ENCODE data around the gene STARD5. TPM values are rescaled to one million over a fixed set of nuclear protein-coding genes. Genes with fewer than 3 reads are reported as not detected.
A peak's percentile ranks its signal among the peaks of the same experiment; 100 is the strongest.

The STARD5 gene
- polyA plus RNA-seq, 2 donors, result 12.2 to 17.2 TPM

DNA sequence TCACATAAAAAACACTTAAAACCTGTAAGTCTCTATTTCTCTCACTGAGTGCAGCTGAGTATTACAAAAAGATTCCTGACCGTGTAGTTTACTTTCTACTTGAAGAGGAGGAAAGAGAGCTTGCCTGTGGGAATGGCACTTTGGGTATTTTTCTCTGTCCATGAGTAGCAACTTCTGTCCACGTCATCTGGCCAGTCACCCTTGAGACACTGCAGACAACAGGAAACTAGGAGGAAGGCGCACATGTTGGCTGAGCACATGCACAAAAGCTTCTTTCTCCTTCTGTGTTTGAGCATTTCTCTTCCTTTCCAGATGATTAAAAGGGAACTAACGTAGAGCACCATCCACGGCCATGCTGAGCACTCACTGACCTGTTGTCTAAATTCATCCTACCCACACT is 19.7 kb downstream of the STARD5 start:
- 50 to 52% methylated on average over 5 of the region's 5 CpGs for WGBS, 2 donors
- Histone ChIP-seq H3K4me1 (ENCODE audit: control insufficient read depth in 2 of 2, insufficient read depth in 2 of 2, low read length in 1 of 2) (peaks cover 0 to 10% of the 10 kb centered on the region in 2 donors), H3K9me3 (ENCODE audit: control insufficient read depth in 2 of 2, insufficient read depth in 1 of 2, low read depth in 1 of 2, low read length in 1 of 2) (no peaks in the 10 kb centered on the region), H3K27me3 (ENCODE audit: control insufficient read depth in 1 of 2, insufficient read depth in 2 of 2, low read length in 2 of 2) (no peaks in the 10 kb centered on the region), H3K4me3 (ENCODE audit: low read depth in 1 of 2, low read length in 2 of 2) (no peak overlapping the region), H3K27ac (ENCODE audit: low read depth in 2 of 2, low read length in 1 of 2) (peak overlapping the region; percentile 66 to 71), H3K36me3 (ENCODE audit: control insufficient read depth in 2 of 2, insufficient read depth in 2 of 2, low read length in 1 of 2) (peaks cover 3 to 16% of the 10 kb centered on the region in 2 donors)

DNA sequence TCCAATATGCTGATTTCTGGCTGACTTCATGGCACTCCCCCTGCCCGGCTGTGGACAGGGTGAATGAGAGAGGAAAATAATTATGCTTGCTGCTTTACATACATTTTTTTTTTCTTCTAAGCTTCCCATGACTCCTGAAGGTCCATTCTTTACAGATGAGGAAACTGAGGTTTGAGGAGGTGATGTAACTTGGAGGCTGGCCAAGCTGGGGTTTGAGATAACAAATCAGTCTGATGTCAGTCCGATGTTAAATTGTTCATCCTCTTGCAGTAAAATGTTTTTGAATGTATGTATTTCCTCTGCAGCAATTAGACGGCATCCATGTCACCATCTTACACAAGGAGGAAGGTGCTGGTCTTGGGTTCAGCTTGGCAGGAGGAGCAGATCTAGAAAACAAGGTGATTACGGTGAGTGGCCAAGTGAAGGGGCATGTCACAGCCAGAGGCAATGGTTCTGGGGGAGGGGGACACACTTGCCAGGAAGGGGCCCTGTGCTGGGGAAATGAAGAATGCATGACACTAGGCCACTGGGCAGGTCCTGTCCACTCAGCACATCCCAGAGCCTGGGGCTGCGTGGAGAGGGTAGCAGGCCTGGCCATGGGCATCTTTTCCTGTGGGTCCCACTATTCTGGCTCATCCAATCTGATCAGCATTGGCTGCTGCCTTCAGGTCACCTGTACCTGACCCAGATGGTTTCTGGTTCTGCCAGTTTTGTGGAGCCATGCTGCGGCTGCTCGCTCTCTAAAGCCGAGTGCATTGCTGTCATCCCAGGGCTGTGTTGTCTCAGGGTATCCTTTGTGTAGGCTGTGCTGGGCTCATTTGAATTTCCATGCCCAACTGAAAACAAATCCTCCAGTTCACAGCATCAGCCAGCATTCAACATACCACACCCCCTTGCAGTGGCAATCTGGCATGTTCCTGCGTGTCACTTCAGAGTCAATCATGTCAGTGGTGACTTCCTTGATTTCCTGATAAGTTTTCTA is 20.4 kb downstream of the STARD5 start:
- WGBS, 2 donors, result 62 to 69% methylated on average over 9 of the region's 9 CpGs
- Histone ChIP-seq H3K27me3 (ENCODE audit: control insufficient read depth in 1 of 2, insufficient read depth in 2 of 2, low read length in 2 of 2) (no peaks in the 10 kb centered on the region), H3K27ac (ENCODE audit: low read depth in 2 of 2, low read length in 1 of 2) (peak overlapping the region; percentile 66 to 73), H3K36me3 (ENCODE audit: control insufficient read depth in 2 of 2, insufficient read depth in 2 of 2, low read length in 1 of 2) (peaks cover 3 to 11% of the 10 kb centered on the region in 2 donors), H3K4me1 (ENCODE audit: control insufficient read depth in 2 of 2, insufficient read depth in 2 of 2, low read length in 1 of 2) (peaks cover 0 to 10% of the 10 kb centered on the region in 2 donors), H3K9me3 (ENCODE audit: control insufficient read depth in 2 of 2, insufficient read depth in 1 of 2, low read depth in 1 of 2, low read length in 1 of 2) (no peaks in the 10 kb centered on the region), H3K4me3 (ENCODE audit: low read depth in 1 of 2, low read length in 2 of 2) (no peak overlapping the region)

DNA sequence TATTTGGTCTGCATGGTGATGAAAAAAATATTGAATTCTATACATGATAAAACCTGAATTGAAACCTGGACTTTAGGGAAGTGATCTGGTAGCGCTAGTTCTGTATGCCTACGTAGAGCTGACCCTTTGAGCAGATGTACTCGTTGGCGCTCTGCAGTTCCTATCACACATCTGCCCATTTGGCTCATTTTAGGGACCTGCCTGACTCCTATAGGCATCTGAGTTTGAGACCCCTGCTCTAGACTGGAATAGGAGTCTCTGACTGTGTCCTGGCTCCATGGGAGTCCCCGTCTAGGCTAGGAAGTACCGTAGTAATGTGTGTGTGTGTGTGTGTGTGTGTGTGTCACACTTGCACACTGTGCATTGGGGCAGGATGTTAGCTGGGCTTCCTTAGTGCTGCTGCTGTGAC is 21.2 kb downstream of the STARD5 start:
- Histone ChIP-seq H3K9me3 (ENCODE audit: control insufficient read depth in 2 of 2, insufficient read depth in 1 of 2, low read depth in 1 of 2, low read length in 1 of 2) (no peaks in the 10 kb centered on the region), H3K27ac (ENCODE audit: low read depth in 2 of 2, low read length in 1 of 2) (peak overlapping the region in 1 of 2 donors; percentile 12), H3K27me3 (ENCODE audit: control insufficient read depth in 1 of 2, insufficient read depth in 2 of 2, low read length in 2 of 2) (no peaks in the 10 kb centered on the region), H3K4me3 (ENCODE audit: low read depth in 1 of 2, low read length in 2 of 2) (no peak overlapping the region), H3K36me3 (ENCODE audit: control insufficient read depth in 2 of 2, insufficient read depth in 2 of 2, low read length in 1 of 2) (peaks cover 0 to 10% of the 10 kb centered on the region in 2 donors), H3K4me1 (ENCODE audit: control insufficient read depth in 2 of 2, insufficient read depth in 2 of 2, low read length in 1 of 2) (peaks cover 0 to 10% of the 10 kb centered on the region in 2 donors)
- 68 to 83% methylated on average over 6 of the region's 6 CpGs for WGBS, 2 donors

DNA sequence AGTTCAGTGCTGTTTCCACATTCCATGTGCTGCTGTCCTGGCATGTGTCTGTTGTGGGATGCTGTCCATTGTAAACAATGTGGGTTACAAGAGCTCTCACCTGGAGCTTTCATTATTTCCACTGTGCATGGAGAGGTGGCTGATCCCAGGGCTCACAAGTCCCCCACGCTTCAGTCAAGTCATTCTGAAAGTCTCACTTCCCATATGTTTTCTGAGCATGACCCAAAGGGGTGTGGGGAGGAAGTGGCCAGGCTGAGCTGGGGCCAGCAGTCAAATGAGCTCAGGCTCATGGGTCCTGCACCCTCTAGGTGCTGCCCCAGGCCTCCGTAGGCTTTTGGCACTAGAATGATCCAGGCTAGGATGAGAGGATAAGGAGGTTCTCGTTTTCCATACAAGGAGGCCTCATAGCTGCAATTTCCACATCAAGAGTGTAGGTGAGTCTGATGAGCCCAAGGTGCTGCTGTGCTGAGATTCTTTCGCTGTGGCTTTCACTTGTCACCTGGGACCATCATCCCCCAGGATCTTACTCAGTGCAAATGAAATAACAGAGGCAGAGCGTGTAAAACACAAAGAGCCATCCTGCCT is 22.0 kb downstream of the STARD5 start:
- Histone ChIP-seq H3K4me3 (ENCODE audit: low read depth in 1 of 2, low read length in 2 of 2) (no peak overlapping the region), H3K27ac (ENCODE audit: low read depth in 2 of 2, low read length in 1 of 2) (peak overlapping the region in 1 of 2 donors; percentile 5), H3K9me3 (ENCODE audit: control insufficient read depth in 2 of 2, insufficient read depth in 1 of 2, low read depth in 1 of 2, low read length in 1 of 2) (no peaks in the 10 kb centered on the region), H3K4me1 (ENCODE audit: control insufficient read depth in 2 of 2, insufficient read depth in 2 of 2, low read length in 1 of 2) (peaks cover 3 to 15% of the 10 kb centered on the region in 2 donors), H3K36me3 (ENCODE audit: control insufficient read depth in 2 of 2, insufficient read depth in 2 of 2, low read length in 1 of 2) (peaks cover 0 to 10% of the 10 kb centered on the region in 2 donors), H3K27me3 (ENCODE audit: control insufficient read depth in 1 of 2, insufficient read depth in 2 of 2, low read length in 2 of 2) (no peaks in the 10 kb centered on the region)
- 69% methylated on average over 5 of the region's 5 CpGs for WGBS, 2 donors

DNA sequence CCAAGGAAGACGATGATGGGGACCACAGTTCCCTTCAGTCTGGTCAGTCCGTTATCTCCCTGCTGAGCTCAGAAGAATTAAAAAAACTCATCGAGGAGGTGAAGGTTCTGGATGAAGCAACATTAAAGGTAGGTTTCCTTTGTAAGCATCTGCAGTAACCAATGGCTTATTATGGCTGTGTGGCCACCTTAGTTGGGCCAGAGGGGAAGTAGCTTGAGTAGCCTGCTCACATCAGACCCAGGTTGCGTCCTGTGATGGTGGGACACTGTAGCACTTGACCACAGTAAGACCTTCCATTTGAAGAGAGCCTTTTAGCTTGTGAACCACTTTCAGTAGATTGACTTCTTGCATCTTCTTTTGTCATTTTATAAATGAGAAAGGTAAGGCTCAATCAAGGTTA is 22.6 kb downstream of the STARD5 start:
- Histone ChIP-seq H3K4me1 (ENCODE audit: control insufficient read depth in 2 of 2, insufficient read depth in 2 of 2, low read length in 1 of 2) (peaks cover 3 to 15% of the 10 kb centered on the region in 2 donors), H3K4me3 (ENCODE audit: low read depth in 1 of 2, low read length in 2 of 2) (no peak overlapping the region), H3K27me3 (ENCODE audit: control insufficient read depth in 1 of 2, insufficient read depth in 2 of 2, low read length in 2 of 2) (no peaks in the 10 kb centered on the region), H3K36me3 (ENCODE audit: control insufficient read depth in 2 of 2, insufficient read depth in 2 of 2, low read length in 1 of 2) (peaks cover 0 to 7% of the 10 kb centered on the region in 2 donors), H3K9me3 (ENCODE audit: control insufficient read depth in 2 of 2, insufficient read depth in 1 of 2, low read depth in 1 of 2, low read length in 1 of 2) (no peaks in the 10 kb centered on the region), H3K27ac (ENCODE audit: low read depth in 2 of 2, low read length in 1 of 2) (no peak overlapping the region)
- WGBS, 2 donors, result 79 to 86% methylated on average over 4 of the region's 4 CpGs

DNA sequence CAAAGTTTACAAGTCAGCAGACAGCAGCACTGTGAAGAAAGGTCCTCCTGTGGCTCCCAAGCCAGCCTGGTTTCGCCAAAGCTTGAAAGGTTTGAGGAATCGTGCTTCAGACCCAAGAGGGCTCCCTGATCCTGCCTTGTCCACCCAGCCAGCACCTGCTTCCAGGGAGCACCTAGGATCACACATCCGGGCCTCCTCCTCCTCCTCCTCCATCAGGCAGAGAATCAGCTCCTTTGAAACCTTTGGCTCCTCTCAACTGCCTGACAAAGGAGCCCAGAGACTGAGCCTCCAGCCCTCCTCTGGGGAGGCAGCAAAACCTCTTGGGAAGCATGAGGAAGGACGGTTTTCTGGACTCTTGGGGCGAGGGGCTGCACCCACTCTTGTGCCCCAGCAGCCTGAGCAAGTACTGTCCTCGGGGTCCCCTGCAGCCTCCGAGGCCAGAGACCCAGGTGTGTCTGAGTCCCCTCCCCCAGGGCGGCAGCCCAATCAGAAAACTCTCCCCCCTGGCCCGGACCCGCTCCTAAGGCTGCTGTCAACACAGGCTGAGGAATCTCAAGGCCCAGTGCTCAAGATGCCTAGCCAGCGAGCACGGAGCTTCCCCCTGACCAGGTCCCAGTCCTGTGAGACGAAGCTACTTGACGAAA is 24.2 kb downstream of the STARD5 start:
- Histone ChIP-seq H3K27ac (ENCODE audit: low read depth in 2 of 2, low read length in 1 of 2) (no peak overlapping the region), H3K4me1 (ENCODE audit: control insufficient read depth in 2 of 2, insufficient read depth in 2 of 2, low read length in 1 of 2) (peaks cover 3 to 15% of the 10 kb centered on the region in 2 donors), H3K36me3 (ENCODE audit: control insufficient read depth in 2 of 2, insufficient read depth in 2 of 2, low read length in 1 of 2) (peaks cover 0 to 2% of the 10 kb centered on the region in 2 donors), H3K4me3 (ENCODE audit: low read depth in 1 of 2, low read length in 2 of 2) (peak overlapping the region in 1 of 2 donors; percentile 11), H3K9me3 (ENCODE audit: control insufficient read depth in 2 of 2, insufficient read depth in 1 of 2, low read depth in 1 of 2, low read length in 1 of 2) (no peaks in the 10 kb centered on the region), H3K27me3 (ENCODE audit: control insufficient read depth in 1 of 2, insufficient read depth in 2 of 2, low read length in 2 of 2) (no peaks in the 10 kb centered on the region)
- WGBS, 2 donors, result 73 to 81% methylated on average over 14 of the region's 14 CpGs

DNA sequence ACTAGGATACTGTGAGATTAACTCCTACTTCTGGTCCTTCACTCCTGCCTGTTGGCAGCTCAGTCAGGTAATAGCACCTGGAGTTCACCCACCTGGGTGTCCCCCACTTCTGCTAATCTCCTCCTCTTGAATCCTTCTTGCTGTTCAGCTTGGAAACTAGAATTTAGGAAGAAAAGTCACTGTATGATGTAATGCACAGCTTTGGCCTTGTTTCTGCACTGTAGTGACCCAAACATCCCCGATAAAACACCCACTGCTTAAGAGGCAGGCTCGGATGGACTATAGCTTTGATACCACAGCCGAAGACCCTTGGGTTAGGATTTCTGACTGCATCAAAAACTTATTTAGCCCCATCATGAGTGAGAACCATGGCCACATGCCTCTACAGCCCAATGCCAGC is 24.8 kb downstream of the STARD5 start:
- Histone ChIP-seq H3K27me3 (ENCODE audit: control insufficient read depth in 1 of 2, insufficient read depth in 2 of 2, low read length in 2 of 2) (no peaks in the 10 kb centered on the region), H3K4me1 (ENCODE audit: control insufficient read depth in 2 of 2, insufficient read depth in 2 of 2, low read length in 1 of 2) (peaks cover 3 to 14% of the 10 kb centered on the region in 2 donors), H3K9me3 (ENCODE audit: control insufficient read depth in 2 of 2, insufficient read depth in 1 of 2, low read depth in 1 of 2, low read length in 1 of 2) (no peaks in the 10 kb centered on the region), H3K27ac (ENCODE audit: low read depth in 2 of 2, low read length in 1 of 2) (no peak overlapping the region), H3K36me3 (ENCODE audit: control insufficient read depth in 2 of 2, insufficient read depth in 2 of 2, low read length in 1 of 2) (peaks cover 0 to 2% of the 10 kb centered on the region in 2 donors), H3K4me3 (ENCODE audit: low read depth in 1 of 2, low read length in 2 of 2) (peak overlapping the region in 1 of 2 donors; percentile 11)
- 74 to 78% methylated on average over 3 of the region's 3 CpGs for WGBS, 2 donors

DNA sequence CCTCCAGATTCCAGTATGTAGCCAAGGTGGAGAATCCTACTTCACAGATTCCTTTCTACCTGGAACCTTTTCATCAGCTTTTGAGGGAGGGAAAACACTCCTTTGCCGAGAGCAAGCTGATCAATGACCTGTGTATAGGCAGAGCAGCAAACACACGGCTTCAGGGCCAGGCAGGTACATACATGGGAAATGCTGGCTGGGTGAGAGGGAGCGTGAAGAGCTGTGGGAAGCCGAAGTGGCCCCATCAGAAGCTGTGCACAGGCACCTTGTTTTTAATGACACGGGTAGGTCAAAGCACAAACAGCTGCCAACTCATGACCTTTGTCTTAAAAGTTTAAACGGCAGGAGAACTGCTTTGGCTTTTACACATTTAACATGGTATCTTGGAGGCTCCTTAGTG is 25.3 kb downstream of the STARD5 start:
- H3K4me3 ChIP-seq (ENCODE audit: low read depth in 1 of 2, low read length in 2 of 2), result peak overlapping the region; percentile 11 to 35
- peaks cover 0 to under 1% of the 10 kb centered on the region in 2 donors for H3K36me3 ChIP-seq (ENCODE audit: control insufficient read depth in 2 of 2, insufficient read depth in 2 of 2, low read length in 1 of 2)
- H3K27ac ChIP-seq (ENCODE audit: low read depth in 2 of 2, low read length in 1 of 2), result peak overlapping the region in 1 of 2 donors; percentile 52
- no peaks in the 10 kb centered on the region for H3K27me3 ChIP-seq (ENCODE audit: control insufficient read depth in 1 of 2, insufficient read depth in 2 of 2, low read length in 2 of 2)
- WGBS, 2 donors, result 62 to 64% methylated on average over 6 of the region's 6 CpGs
- H3K9me3 ChIP-seq (ENCODE audit: control insufficient read depth in 2 of 2, insufficient read depth in 1 of 2, low read depth in 1 of 2, low read length in 1 of 2), result no peaks in the 10 kb centered on the region
- peaks cover 3 to 13% of the 10 kb centered on the region in 2 donors for H3K4me1 ChIP-seq (ENCODE audit: control insufficient read depth in 2 of 2, insufficient read depth in 2 of 2, low read length in 1 of 2)

Data from esophagus (tissue), 2 donors.